ENCODE results near the gene SP7.
"Not testable (repeated sequence)": the region's sequence is repeated elsewhere in the genome, so short reads cannot be mapped to it uniquely, and the experiment has no call there.

Gene SP7

DNA sequence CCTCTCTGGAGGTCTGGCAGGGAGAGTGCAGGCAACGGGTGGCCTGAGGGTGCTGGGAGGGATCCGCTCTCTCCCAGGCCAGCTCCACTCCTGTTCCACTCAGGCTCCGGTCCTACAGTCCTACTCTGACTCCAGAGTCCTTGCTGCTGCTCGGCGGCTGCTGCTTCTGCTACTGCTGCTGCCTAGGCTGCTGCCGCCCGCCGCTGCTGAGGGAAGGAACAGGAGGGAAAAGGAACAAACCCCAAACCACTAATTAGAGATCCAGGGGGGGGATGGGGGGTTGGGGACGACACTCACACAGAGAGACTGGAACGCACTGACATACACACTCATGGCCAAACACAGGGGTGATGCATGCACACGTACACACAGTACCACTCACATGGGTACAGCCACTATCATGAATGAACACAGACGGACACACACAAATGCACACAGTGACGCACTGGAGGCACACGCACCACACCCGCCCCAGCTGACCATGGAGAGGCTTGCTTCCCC lies at the start of gene SP7:
Gene SP7, minus strand, starts transcription at position 174 of the 501 bp plus-strand sequence. CDS start 708 bp downstream, outside the sequence.
- DNase-seq: peak; percentile 87
- in situ Hi-C loops (cut with MboI; ENCODE audit: low pct_unique_long_range_greater_than_20kb, low sequenced_read_pairs): no loop called here

DNA sequence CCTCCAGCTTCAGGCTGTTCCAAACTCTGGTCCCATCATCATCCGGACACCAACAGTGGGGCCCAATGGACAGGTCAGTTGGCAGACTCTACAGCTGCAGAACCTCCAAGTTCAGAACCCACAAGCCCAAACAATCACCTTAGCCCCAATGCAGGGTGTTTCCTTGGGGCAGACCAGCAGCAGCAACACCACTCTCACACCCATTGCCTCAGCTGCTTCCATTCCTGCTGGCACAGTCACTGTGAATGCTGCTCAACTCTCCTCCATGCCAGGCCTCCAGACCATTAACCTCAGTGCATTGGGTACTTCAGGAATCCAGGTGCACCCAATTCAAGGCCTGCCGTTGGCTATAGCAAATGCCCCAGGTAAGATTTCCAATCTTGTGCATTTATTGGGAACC lies 47.1 kb upstream of the SP7 start:
- no peak for DNase-seq
- in situ Hi-C loops (cut with MboI; ENCODE audit: low pct_unique_long_range_greater_than_20kb, low sequenced_read_pairs): no loop called here

DNA sequence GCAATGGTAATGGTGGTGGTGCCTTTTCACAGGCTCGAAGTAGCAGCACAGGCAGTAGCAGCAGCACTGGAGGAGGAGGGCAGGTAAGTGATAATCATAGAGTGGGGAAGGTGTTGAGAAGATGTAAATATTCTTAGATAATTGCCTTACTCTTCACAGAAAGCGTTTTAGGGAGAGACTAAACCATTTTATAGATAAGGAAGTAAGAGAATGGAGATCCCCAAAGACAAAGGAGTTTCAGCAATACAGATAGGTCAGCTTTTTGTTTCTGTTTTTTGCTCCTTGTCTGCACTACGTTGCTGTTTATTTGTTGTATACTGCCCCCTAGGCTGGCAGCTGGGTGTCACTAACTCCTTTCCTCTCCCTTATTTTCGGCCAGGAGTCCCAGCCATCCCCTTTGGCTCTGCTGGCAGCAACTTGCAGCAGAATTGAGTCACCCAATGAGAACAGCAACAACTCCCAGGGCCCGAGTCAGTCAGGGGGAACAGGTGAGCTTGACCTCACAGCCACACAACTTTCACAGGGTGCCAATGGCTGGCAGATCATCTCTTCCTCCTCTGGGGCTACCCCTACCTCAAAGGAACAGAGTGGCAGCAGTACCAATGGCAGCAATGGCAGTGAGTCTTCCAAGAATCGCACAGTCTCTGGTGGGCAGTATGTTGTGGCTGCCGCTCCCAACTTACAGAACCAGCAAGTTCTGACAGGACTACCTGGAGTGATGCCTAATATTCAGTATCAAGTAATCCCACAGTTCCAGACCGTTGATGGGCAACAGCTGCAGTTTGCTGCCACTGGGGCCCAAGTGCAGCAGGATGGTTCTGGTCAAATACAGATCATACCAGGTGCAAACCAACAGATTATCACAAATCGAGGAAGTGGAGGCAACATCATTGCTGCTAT lies 45.8 kb upstream of the SP7 start:
- in situ Hi-C loops (cut with MboI; ENCODE audit: low pct_unique_long_range_greater_than_20kb, low sequenced_read_pairs): no loop called here
- DNase-seq: peak; percentile 76

DNA sequence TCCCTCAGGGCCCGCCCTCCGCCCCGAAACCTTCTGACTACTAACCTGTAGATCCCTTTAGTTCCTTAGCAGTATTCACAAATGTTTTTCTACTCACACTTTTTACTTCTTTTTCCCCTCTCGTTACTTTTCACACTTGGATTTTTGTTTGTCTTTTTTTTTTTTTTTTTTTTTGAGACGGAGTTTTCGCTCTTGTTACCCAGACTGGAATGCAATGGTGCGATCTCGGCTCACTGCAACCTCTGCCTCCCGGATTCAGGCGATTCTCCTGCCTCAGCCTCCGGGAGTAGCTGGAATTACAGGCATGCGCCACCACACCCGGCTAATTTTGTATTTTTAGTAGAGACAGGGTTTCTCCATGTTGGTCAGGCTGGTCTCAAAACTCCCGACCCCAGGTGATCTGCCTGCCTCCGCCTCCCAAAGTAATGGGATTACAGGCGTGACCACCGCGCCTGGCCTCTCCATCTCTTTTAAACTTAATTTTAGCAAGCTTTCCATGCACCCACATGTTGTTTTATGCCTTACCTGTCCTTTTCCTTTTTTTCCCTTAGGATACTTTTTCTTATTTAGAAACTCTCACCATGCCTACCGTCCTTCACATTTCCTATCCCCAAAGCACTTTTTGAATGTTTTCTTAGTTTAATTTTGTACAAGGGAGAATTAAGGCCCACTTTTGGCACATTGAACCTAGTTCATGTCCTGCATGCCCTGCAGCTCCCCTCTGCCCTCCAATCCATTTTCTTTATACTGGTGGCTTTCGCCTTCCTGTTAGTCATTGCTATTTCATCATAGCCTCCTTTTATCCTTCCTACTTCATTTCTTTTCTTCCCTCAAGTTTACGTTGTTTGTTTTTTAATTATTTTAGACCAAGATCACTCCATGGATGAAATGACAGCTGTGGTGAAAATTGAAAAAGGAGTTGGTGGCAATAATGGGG lies 44.9 kb upstream of the SP7 start:
- DNase-seq: no peak
- in situ Hi-C loops (cut with MboI; ENCODE audit: low pct_unique_long_range_greater_than_20kb, low sequenced_read_pairs): no loop called here

DNA sequence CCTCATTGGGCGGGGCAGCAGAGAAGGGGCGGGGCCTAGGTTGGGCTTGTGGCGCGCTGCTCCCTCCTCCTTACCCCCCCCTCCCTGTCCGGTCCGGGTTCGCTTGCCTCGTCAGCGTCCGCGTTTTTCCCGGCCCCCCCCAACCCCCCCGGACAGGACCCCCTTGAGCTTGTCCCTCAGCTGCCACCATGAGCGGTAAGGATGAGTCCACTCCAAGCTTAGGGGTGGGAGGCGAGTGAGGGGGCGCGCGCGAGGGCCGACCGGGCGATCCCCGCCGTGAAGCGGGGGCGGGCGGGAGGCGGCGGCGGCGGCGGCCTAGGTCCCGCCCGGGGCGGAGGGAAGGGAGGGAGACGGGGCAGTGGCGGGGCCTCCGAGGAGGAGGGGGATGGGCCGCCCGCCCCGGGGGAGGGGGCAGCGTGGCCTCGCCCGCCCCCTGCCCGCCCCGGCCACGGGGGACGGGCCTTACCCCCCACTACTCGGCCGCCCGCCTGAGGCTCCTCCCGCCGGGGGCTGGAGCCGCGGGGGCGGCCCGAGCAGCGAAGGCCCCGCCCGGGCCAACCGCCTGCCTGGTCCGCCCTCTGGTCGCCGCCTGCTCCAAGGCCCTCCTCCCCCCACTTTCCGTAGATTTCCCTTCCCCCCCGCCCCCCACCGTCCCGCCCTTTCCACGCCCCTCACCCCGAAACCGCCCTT lies 44.1 kb upstream of the SP7 start, which contains the start of gene SP1:
Gene SP1, plus strand, starts transcription at position 73 of the 690 bp plus-strand sequence. Its CDS starts 116 bp downstream, at position 189.
- DNase-seq: peak; percentile 88
- in situ Hi-C loops (cut with MboI; ENCODE audit: low pct_unique_long_range_greater_than_20kb, low sequenced_read_pairs): no loop called here

DNA sequence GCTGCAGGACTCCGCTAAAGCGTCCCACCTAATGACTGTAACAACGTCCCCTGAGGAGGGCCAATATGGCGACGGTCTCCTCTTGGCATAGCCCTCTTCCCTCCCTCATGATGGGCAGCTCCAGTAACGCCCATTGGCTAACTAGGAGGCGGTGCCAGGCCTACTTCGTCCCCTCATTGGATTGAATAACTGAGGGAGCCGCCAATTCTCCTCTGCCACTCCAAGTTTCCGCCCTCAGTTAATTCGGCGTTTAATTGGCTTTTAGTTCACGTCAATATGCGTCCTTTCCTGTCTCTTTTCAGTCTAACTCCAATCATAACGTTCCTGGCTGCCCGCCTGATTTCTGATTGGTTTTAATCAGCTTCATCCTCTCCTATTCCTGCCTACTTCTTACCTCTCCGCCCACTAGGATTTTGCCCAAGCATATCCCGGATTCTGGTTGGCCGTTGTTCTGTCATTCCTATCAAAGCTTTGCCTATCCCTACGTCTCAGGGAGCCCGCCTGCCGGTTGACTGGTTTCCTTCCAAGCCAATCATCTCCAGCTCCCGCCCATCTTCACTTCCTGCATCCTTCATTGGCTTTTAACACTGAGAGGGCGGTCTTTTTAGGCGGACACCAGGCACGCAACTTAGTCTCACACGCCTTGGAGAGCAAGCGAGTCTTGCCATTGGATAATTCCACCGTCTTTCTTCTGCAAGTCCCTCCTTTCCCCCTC lies 43.4 kb upstream of the SP7 start:
- peak; percentile 100 for DNase-seq
- in situ Hi-C loops (cut with MboI; ENCODE audit: low pct_unique_long_range_greater_than_20kb, low sequenced_read_pairs): no loop called here

DNA sequence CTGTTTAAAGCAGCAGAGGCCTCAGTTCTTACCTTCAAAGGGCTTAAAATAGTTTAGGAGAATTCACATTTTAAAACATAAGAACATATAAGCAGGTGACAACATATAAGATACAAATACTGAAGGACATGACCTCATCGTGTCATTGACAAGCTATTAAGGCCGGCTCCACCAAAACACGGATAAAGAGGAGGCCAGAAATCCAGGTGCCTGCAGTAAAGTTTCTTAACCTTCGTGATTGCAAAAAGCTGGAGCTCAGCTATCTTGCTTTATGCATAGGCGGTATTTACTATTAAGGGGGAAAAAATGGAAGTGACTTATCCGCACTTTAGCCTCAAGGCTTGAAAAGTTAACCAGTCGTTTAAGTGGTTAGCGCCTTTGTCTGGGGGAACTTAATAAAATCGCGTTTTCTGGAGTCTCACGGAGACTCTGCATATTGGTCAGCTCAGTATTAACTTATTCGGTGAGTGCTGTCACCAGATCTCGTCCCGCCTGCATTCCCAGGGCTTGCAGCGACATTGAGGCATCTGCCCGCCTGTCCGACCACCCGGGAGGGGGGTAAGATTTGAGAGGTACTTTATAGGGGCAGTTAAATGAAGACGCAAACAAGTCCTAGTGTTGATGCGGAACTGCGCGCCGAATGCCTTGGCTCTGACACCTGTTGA lies 42.7 kb upstream of the SP7 start:
- in situ Hi-C loops (cut with MboI; ENCODE audit: low pct_unique_long_range_greater_than_20kb, low sequenced_read_pairs): no loop called here
- no peak for DNase-seq

DNA sequence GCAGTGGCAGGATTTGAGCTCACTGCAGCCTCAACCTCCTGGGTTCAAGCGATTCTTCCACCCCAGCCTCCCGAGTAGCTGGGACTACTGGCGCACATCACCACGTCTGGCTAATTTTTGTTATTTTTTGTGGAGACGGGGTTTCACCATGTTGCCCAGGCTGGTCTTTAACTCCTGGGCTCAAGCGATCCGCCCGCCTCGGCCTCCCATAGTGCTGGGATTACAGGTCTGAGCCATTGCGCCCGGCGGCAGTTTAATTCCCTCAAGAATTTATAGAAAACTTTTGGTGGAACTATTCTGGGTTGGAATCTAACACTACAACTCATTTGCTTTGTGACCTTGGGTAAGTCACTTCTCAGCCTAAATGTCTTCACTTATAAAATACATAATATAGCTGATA lies 42.1 kb upstream of the SP7 start:
- in situ Hi-C loops (cut with MboI; ENCODE audit: low pct_unique_long_range_greater_than_20kb, low sequenced_read_pairs): no loop called here
- DNase-seq: no peak

DNA sequence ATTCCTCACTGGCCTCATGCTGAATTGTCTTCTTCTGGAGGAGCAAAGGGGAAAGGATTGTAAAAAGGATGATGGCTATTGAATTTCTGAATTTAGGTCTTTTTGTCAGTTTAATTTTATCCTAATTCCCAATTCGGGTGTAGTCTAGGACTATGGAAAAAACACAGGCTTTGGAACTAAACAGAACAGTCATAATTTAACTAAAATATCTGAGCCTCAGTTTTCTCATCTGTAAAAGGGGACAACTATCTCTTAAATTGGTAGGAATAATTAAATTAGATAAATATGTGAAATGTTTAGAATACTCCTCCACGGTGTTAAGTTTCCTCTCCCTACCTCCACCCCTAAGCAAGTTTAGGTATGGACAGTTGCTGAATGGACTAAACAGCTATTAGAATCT lies 40.6 kb upstream of the SP7 start:
- DNase-seq: no peak
- in situ Hi-C loops (cut with MboI; ENCODE audit: low pct_unique_long_range_greater_than_20kb, low sequenced_read_pairs): no loop called here

DNA sequence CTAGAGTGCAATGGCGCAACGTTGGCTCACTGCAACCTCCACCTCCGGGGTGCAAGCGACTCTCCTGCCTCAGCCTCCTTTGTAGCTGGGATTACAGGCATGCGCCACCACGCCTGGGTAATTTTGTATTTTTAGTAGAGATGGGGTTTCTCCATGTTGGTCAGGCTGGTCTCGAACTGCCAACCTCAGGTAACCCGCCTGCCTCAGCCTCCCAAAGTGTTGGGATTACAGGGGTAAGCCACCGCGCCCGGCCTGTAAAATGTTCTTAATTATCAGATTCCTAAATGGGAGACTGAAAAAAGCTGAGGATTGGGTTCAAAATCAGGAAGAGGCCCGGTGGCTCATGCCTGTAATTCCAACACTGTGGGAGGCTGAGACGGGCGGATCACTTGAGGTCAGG lies 38.1 kb upstream of the SP7 start:
- in situ Hi-C loops (cut with MboI; ENCODE audit: low pct_unique_long_range_greater_than_20kb, low sequenced_read_pairs); DNase-seq: not testable (repeated sequence)

DNA sequence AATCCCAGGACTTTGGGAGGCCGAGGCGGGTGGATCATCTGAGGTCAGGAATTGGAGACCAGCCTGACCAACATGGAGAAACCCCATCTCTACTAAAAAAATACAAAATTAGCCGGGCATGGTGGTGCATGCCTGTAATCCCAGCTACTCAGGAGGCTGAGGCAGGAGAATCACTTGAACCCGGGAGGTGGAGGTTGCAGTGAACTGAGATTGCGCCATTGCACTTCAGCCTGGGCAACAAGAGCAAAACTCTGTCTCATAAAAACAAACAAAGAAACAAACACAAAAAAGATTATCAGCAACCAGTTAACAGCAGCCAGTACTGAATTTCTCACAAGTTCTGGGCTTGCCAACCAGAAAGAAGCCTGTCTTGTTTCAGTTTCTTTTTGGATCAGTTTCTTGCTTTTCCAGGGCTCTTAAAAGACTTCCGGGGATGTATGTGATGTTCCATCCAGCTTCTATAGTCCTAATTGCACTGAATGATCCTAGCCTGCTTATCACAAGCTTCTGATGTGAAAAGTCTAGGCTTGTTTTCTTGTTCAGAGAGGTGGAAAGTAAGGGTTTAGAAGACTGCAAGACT lies 37.5 kb upstream of the SP7 start:
- DNase-seq; in situ Hi-C loops (cut with MboI; ENCODE audit: low pct_unique_long_range_greater_than_20kb, low sequenced_read_pairs): not testable (repeated sequence)

DNA sequence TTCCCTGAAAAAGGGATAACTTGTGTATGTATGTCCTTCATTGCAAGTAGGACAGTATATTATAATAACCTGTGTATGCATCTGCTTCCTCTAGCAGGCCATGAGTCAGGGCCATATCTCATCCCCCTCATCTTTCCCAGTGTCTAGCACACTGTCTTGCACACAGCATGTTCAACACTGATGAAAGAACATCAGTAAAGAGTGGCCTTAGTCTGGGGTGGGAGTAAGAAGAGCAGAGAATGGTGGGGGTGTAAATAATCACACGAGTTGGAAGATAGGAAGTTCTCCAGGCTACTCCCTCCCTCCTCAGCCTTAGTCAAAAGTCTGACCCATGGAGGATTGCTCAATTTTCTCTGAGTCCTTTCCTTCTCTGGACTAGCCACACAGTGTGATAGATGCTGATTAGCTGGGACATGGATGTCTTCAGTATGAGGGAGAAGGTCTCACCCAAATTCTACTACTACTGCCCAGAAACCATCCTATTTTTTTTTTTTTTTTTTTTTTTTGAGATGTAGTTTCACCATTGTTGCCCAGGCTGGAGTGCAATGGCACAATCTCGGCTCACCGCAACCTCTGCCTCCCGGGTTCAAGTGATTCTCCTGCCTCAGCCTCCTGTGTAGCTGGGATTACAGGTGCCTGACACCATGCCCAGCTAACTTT lies 29.2 kb upstream of the SP7 start:
- peak; percentile 34 for DNase-seq
- in situ Hi-C loops (cut with MboI; ENCODE audit: low pct_unique_long_range_greater_than_20kb, low sequenced_read_pairs): no loop called here

DNA sequence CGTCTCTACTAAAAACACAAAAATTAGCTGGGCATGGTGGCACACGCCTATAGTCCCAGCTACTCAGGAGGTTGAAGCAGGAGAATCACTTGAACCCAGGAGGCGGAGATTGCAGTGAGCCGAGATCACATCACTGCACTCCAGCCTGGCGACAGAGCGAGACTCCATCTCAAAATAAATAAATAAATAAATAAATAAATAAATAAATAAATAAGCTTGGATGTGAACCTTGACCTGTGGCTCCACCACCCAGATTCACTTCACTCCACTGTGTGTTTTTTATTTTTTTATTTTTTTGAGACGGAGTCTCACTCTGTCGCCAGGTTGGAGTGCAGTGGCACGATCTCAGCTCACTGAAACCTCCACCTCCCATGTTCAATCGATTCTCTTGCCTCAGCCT lies 25.5 kb upstream of the SP7 start:
- in situ Hi-C loops (cut with MboI; ENCODE audit: low pct_unique_long_range_greater_than_20kb, low sequenced_read_pairs); DNase-seq: not testable (repeated sequence)

DNA sequence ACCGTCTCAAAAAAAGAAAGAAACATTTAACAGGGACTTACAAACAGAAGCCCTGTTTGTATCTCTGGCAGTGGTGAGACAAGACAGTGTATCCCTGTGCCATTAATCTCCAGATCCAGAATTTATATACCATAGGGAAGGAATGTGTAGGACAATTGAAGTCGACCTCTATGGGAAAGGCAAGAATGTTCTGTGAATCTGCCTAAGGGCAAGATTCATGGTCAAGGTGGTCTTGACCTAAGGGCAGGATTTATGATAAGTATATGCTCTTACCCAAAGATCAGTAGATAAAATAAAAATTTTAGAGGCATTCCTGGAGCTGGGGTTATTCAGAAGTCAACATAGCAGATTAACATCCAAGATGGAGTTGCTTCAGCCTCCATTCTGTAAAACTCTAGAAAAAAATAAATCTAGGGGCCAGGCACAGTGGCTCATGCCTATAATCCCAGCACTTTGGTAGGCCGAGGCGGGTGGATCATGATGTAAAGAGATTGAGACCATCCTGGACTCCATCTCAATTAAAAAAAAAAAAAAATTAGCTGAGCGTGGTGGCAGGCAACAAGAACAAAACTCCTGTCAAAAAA lies 22.8 kb upstream of the SP7 start:
- no peak for DNase-seq
- in situ Hi-C loops (cut with MboI; ENCODE audit: low pct_unique_long_range_greater_than_20kb, low sequenced_read_pairs): no loop called here

DNA sequence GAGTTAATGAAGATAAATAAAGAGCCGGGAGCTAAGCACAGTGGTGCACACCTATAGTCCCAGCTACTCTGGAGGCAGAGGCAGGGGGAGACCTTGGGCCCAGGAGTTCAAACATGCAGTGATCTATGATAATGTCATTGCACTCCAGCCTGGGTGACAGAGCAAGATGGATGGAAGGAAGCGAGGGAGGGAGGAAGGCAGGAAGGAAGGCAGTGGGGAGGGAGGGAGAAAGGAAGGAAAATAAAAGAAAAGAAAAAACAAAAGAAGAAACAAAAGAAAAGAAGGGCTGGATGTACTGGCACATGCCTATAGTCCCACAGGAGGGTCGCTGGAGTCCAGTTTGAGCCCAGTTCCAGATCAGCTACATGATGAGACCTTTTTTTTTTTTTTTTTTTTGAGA lies 19.0 kb upstream of the SP7 start:
- no peak for DNase-seq
- in situ Hi-C loops (cut with MboI; ENCODE audit: low pct_unique_long_range_greater_than_20kb, low sequenced_read_pairs): no loop called here

DNA sequence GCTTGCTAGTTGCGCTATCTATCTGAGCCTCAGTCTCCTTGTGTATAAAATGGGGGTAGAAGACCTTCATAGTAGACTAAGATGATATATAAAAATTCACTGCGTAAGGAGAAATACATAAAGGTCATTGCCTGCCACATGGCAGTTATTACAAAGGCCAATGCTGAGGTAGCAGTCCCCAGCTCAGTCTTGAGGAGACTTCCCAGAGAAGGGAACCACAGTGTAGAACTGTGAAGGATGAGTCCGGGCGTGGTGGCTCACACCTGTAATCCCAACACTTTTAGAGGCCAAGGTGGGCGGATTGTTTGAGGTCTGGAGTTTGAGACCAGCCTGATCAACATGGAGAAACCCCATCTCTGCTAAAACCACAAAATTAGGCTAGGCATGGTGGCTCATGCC lies 17.1 kb upstream of the SP7 start:
- in situ Hi-C loops (cut with MboI; ENCODE audit: low pct_unique_long_range_greater_than_20kb, low sequenced_read_pairs): no loop called here
- DNase-seq: no peak
